ENCODE results near the gene PLD6. TPM values are rescaled to one million over a fixed set of nuclear protein-coding genes. Genes with fewer than 3 reads are reported as not detected.
"Not testable (repeated sequence)": the region's sequence is repeated elsewhere in the genome, so short reads cannot be mapped to it uniquely, and the experiment has no call there.

The PLD6 gene
- total and polyA plus RNA-seq, 8 donors: 3.4 to 5.9 (median 4.6) TPM

GRCh38 chr17:17200831-17201230 lies 5.3 kb downstream of the PLD6 start:
- no peak for ATAC-seq
- intact Hi-C loops (cut with DNase I): no loop called here
- H3K27ac ChIP-seq: peak overlapping the region in 1 of 2 donors; percentile 4

GRCh38 chr17:17200311-17200710 lies 5.8 kb downstream of the PLD6 start:
- no peaks in the 10 kb centered on the region for H3K9me3 ChIP-seq
- ATAC-seq (no peak), DNase-seq (no peak)
- no peak for TF ChIP-seq CTCF (IDR thresholded peaks at IDR 0.05)
- H3K4me1 ChIP-seq: peaks cover 8 to 24% of the 10 kb centered on the region in 2 donors
- peak overlapping the region in 1 of 2 donors; percentile 4 for H3K27ac ChIP-seq
- no peaks in the 10 kb centered on the region for H3K27me3 ChIP-seq
- H3K36me3 ChIP-seq: peaks cover 0 to 13% of the 10 kb centered on the region in 2 donors
- intact Hi-C loops (cut with DNase I): no loop called here
- H3K4me3 ChIP-seq: no peak overlapping the region

More at GRCh38 chr17:17200831-17201230, 5.3 kb downstream of the PLD6 start:
- H3K36me3 ChIP-seq: peaks cover 0 to 13% of the 10 kb centered on the region in 2 donors
- H3K27me3 ChIP-seq: no peaks in the 10 kb centered on the region
- peaks cover 13 to 29% of the 10 kb centered on the region in 2 donors for H3K4me1 ChIP-seq
- H3K4me3 ChIP-seq: no peak overlapping the region
- no peak for TF ChIP-seq CTCF (IDR thresholded peaks at IDR 0.05)
- no peaks in the 10 kb centered on the region for H3K9me3 ChIP-seq
- DNase-seq: peak in 2 of 4 donors; percentile 46

GRCh38 chr17:17198281-17198680 lies 7.9 kb downstream of the PLD6 start:
- DNase-seq (no peak), ATAC-seq (no peak)
- Histone ChIP-seq H3K4me1 (peaks cover 0 to 4% of the 10 kb centered on the region in 2 donors), H3K27me3 (no peaks in the 10 kb centered on the region), H3K27ac (no peak overlapping the region), H3K4me3 (no peak overlapping the region), H3K36me3 (peaks cover 0 to 13% of the 10 kb centered on the region in 2 donors), H3K9me3 (no peaks in the 10 kb centered on the region)
- no peak for TF ChIP-seq CTCF (IDR thresholded peaks at IDR 0.05)
- intact Hi-C loops (cut with DNase I): no loop called here

- DNase-seq: no peak
- Histone ChIP-seq H3K27ac (no peak overlapping the region), H3K36me3 (peaks cover 0 to 4% of the 10 kb centered on the region in 2 donors), H3K4me1 (peaks cover 2 to 7% of the 10 kb centered on the region in 2 donors), H3K27me3 (no peaks in the 10 kb centered on the region), H3K4me3 (no peak overlapping the region), H3K9me3 (no peaks in the 10 kb centered on the region)
- intact Hi-C loops (cut with DNase I): no loop called here
- ATAC-seq: no peak
- TF ChIP-seq CTCF (IDR thresholded peaks at IDR 0.05): no peak
Observed at GRCh38 chr17:17196776-17197175, 9.4 kb downstream of the PLD6 start.

- H3K36me3 ChIP-seq; intact Hi-C loops (cut with DNase I): not testable (repeated sequence)
Observed at GRCh38 chr17:17195466-17195865, 10.7 kb downstream of the PLD6 start.

GRCh38 chr17:17191961-17192381 lies 14.2 kb downstream of the PLD6 start:
- peaks cover 11 to 21% of the 10 kb centered on the region in 2 donors for H3K4me1 ChIP-seq
- peak overlapping the region; percentile 6 to 56 for H3K27ac ChIP-seq
- DNase-seq: peak in 2 of 4 donors; percentile 24 to 34
- H3K9me3 ChIP-seq: no peaks in the 10 kb centered on the region
- H3K4me3 ChIP-seq: no peak overlapping the region
- no peak for TF ChIP-seq CTCF (IDR thresholded peaks at IDR 0.05)
- no peaks in the 10 kb centered on the region for H3K27me3 ChIP-seq
- peaks cover 0 to 20% of the 10 kb centered on the region in 2 donors for H3K36me3 ChIP-seq
- intact Hi-C loops (cut with DNase I): no loop called here
- ATAC-seq: no peak

More at GRCh38 chr17:17195466-17195865, 10.7 kb downstream of the PLD6 start:
- H3K4me1 ChIP-seq: peaks cover 6 to 13% of the 10 kb centered on the region in 2 donors
- H3K27me3 ChIP-seq, DNase-seq, H3K9me3 ChIP-seq, ATAC-seq, H3K4me3 ChIP-seq, H3K27ac ChIP-seq: not testable (repeated sequence)
